Kidney (tissue), 14 donors: ENCODE measurements around the gene ETV6. TPM values are rescaled to one million over a fixed set of nuclear protein-coding genes. Genes with fewer than 3 reads are reported as not detected.

ENCODE experiments used
- DNase-seq, 5 donors: peaks; one replicate each; pipeline ENCODE4 v3.0.0-alpha.2; 2013 to 2020
- FAIRE-seq: peaks from 2 replicates; lab custom pipeline; 2012; peaks lifted over from hg19 to GRCh38; lab: Jason Lieb, UNC
- H3K27ac ChIP-seq, 2 donors: one replicate each; pipeline ENCODE4 v1.7.0; 2013; ENCODE audit warnings: low read depth in 2 of 2, low read length in 2 of 2, inconsistent platforms in 1 of 2
- H3K27me3 ChIP-seq: one replicate; pipeline ENCODE4 v1.7.1; 2013; ENCODE audit warnings: low read length, inconsistent platforms; ENCODE audit not compliant: control insufficient read depth, insufficient read depth
- H3K36me3 ChIP-seq, 3 donors: one replicate each; pipeline versions ENCODE4 v1.7.0 to v1.7.1; 2013; ENCODE audit warnings: low read length in 3 of 3, control low read depth in 1 of 3, inconsistent platforms in 1 of 3; ENCODE audit not compliant: insufficient read depth in 3 of 3, control insufficient read depth in 2 of 3
- H3K4me1 ChIP-seq, 3 donors: one replicate each; pipeline versions ENCODE4 v1.7.0 to v1.7.1; 2013; ENCODE audit warnings: low read length in 3 of 3, inconsistent platforms in 1 of 3, low read depth in 1 of 3; ENCODE audit not compliant: control insufficient read depth in 2 of 3, insufficient read depth in 2 of 3
- H3K4me3 ChIP-seq, 3 donors: one replicate each; pipeline versions ENCODE4 v1.7.0 to v1.8.1; 2013; ENCODE audit warnings: low read length in 3 of 3, control low read depth in 1 of 3, inconsistent platforms in 1 of 3
- H3K9ac ChIP-seq, 3 donors: one replicate each; pipeline versions ENCODE4 v1.7.0 to v1.7.1; 2013; ENCODE audit warnings: low read length in 3 of 3, control low read depth in 1 of 3, inconsistent platforms in 1 of 3
- H3K9me3 ChIP-seq, 3 donors: one replicate each; pipeline versions ENCODE4 v1.7.0 to v1.7.1; 2013; ENCODE audit warnings: low read length in 3 of 3, control low read depth in 1 of 3, inconsistent platforms in 1 of 3; ENCODE audit not compliant: control insufficient read depth in 2 of 3, insufficient read depth in 1 of 3
- CTCF ChIP-seq: IDR thresholded peaks from 3 replicates; pipeline ENCODE4 v1.5.1; 2012; ENCODE audit warnings: mild to moderate bottlenecking, moderate library complexity, borderline replicate concordance; ENCODE audit not compliant: insufficient read depth; ENCODE audit errors: extremely low read depth
- intact Hi-C: fragments of 100-400 bp; cut with DNase I; formaldehyde crosslinking; loops from one replicate; pipeline ENCODE4 v1.11.1; 2022
- polyA plus RNA-seq: library from polyadenylated mRNA; stranded (reverse); fragments of 350-450 nt; fragmentation: Illumina TruSeq; extraction: RNeasy Lipid Tissue Mini Kit (QIAGEN cat#74804); gene quantifications from one replicate; pipeline ENCODE4 v1.2.3, GENCODE V29; 2014; ENCODE audit warnings: low read depth, low replicate concordance; ENCODE audit not compliant: insufficient read depth
- total RNA-seq: library from RNA; stranded (reverse); fragmentation: NEBNext Ultra II Directional; extraction: Animal tissue kit (Norgen Biotek cat#: 25700); gene quantifications from one replicate; pipeline ENCODE4 v1.2.1, GENCODE V29; 2021
- donor health status: control.
- donor health status: control.
- donor health status: control.
- donor health status: control.
- donor health status: control.
- donor health status: DM: yes; HTN: yes; CAD: no.
- donor health status: Normal renal cell carcinoma (clear cell type).

ETV6 gene
- total and polyA plus RNA-seq, 2 donors from 2014 or later = 5.2 to 59.8 TPM

GRCh38 chr12:11884706-11885105, 235.2 kb downstream of the ETV6 start:
- peaks cover 0 to 5% (median 2%) of the 10 kb centered on the region in 3 donors for H3K36me3 ChIP-seq
- no peak overlapping the region for H3K9ac ChIP-seq
- no peaks in the 10 kb centered on the region for H3K27me3 ChIP-seq
- DNase-seq = no peak
- no peak for FAIRE-seq
- H3K27ac ChIP-seq = no peak overlapping the region
- H3K4me1 ChIP-seq = peaks cover 0 to 2% (median 0%) of the 10 kb centered on the region in 3 donors
- TF ChIP-seq CTCF = no peak
- no peaks in the 10 kb centered on the region for H3K9me3 ChIP-seq
- no peak overlapping the region for H3K4me3 ChIP-seq
- intact Hi-C loops = no loop called here

GRCh38 chr12:11885261-11886038, 236.0 kb downstream of the ETV6 start:
- peaks cover 0 to 5% (median 2%) of the 10 kb centered on the region in 3 donors for H3K36me3 ChIP-seq
- H3K4me1 ChIP-seq = peaks cover 0 to 2% (median 0%) of the 10 kb centered on the region in 3 donors
- H3K27me3 ChIP-seq = no peaks in the 10 kb centered on the region
- no peak overlapping the region for H3K9ac ChIP-seq
- H3K27ac ChIP-seq = no peak overlapping the region
- peak in 1 of 5 donors; percentile 21 for DNase-seq
- no peak overlapping the region for H3K4me3 ChIP-seq
- intact Hi-C loops = no loop called here
- no peak for TF ChIP-seq CTCF
- no peaks in the 10 kb centered on the region for H3K9me3 ChIP-seq
- no peak for FAIRE-seq

GRCh38 chr12:11886339-11886738, 236.9 kb downstream of the ETV6 start:
- intact Hi-C loops = no loop called here
- Histone ChIP-seq H3K9ac (no peak overlapping the region), H3K4me3 (no peak overlapping the region), H3K4me1 (peaks cover 0 to 2% (median 0%) of the 10 kb centered on the region in 3 donors), H3K27ac (no peak overlapping the region), H3K27me3 (no peaks in the 10 kb centered on the region), H3K36me3 (peaks cover 0 to 5% (median 2%) of the 10 kb centered on the region in 3 donors), H3K9me3 (no peaks in the 10 kb centered on the region)
- FAIRE-seq (no peak), DNase-seq (no peak)
- TF ChIP-seq CTCF = no peak
